ENCODE measurements around the gene TTC8.

DNA sequence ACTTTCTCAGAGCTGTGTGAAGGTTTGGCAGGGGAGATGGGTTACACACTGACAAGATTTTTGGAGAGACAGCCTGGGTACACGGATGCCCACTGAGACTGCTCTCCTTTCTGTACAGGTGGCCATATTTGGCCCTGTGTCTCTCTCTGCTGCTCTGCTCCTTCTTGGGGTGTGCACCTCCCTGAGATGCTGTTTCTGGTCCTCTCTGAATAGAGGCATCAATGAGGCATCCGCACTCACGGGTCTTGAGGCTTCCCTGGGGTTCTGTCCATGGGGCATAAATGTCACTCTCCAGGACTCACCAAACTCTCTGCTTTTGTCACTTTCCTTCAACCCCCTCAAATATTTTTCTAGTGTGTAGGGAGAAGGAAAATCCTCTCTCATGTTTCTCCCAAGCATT, 77.5 kb downstream of the TTC8 start:
- TF ChIP-seq, protein P1, sequence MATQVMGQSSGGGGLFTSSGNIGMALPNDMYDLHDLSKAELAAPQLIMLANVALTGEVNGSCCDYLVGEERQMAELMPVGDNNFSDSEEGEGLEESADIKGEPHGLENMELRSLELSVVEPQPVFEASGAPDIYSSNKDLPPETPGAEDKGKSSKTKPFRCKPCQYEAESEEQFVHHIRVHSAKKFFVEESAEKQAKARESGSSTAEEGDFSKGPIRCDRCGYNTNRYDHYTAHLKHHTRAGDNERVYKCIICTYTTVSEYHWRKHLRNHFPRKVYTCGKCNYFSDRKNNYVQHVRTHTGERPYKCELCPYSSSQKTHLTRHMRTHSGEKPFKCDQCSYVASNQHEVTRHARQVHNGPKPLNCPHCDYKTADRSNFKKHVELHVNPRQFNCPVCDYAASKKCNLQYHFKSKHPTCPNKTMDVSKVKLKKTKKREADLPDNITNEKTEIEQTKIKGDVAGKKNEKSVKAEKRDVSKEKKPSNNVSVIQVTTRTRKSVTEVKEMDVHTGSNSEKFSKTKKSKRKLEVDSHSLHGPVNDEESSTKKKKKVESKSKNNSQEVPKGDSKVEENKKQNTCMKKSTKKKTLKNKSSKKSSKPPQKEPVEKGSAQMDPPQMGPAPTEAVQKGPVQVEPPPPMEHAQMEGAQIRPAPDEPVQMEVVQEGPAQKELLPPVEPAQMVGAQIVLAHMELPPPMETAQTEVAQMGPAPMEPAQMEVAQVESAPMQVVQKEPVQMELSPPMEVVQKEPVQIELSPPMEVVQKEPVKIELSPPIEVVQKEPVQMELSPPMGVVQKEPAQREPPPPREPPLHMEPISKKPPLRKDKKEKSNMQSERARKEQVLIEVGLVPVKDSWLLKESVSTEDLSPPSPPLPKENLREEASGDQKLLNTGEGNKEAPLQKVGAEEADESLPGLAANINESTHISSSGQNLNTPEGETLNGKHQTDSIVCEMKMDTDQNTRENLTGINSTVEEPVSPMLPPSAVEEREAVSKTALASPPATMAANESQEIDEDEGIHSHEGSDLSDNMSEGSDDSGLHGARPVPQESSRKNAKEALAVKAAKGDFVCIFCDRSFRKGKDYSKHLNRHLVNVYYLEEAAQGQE (IDR thresholded peaks at IDR 0.05; ENCODE audit: insufficient read depth in 1 of 2, low read depth in 2 of 2, low read length in 1 of 2), result no peak
- TF ChIP-seq, protein P2, sequence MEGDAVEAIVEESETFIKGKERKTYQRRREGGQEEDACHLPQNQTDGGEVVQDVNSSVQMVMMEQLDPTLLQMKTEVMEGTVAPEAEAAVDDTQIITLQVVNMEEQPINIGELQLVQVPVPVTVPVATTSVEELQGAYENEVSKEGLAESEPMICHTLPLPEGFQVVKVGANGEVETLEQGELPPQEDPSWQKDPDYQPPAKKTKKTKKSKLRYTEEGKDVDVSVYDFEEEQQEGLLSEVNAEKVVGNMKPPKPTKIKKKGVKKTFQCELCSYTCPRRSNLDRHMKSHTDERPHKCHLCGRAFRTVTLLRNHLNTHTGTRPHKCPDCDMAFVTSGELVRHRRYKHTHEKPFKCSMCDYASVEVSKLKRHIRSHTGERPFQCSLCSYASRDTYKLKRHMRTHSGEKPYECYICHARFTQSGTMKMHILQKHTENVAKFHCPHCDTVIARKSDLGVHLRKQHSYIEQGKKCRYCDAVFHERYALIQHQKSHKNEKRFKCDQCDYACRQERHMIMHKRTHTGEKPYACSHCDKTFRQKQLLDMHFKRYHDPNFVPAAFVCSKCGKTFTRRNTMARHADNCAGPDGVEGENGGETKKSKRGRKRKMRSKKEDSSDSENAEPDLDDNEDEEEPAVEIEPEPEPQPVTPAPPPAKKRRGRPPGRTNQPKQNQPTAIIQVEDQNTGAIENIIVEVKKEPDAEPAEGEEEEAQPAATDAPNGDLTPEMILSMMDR (IDR thresholded peaks at IDR 0.05), result no peak
